ENCODE data around the gene TOB2.

DNA sequence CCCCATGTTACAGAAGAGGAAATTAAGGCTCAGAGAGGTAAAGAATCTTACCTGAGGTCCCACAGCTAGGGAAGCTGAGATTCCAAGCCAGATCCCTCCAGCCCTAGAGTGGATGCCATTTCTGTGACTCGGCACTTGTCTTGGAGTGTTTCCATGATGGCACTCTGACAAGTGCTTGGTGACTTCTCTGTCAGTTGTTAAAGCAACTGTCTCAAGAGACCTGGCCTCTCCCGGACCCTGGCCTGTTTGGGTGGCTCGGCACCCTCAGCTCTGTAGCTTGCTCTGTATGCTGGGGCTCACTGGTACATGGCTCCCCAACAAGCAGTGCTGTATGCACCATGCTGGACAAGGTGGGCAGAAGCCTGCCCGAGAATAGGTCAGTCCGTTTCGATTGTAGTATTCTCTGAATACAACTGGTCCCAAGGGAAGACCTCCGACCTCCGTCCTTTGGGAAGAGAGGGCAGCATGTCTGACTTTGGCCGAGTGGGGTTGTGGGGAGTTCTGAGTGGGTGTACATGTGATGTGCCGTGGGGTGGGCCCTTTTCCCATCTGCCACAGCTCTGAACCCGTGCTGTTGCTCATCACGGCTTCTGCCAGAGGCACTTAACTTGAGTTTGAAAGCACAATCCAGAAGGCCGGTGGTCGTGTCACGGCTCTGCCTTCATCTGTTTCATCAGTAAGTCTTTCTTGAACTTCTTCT, 34.7 kb upstream of the TOB2 start:
- TF ChIP-seq EZH2phosphoT487 (IDR thresholded peaks at IDR 0.05; ENCODE audit: borderline replicate concordance, low read depth) (no peak), YY1 (IDR thresholded peaks at IDR 0.05; ENCODE audit: low read depth) (no peak), POLR2AphosphoS5 (IDR thresholded peaks at IDR 0.05; ENCODE audit: low read depth, low read length) (no peak), RAD21 (IDR thresholded peaks at IDR 0.05; ENCODE audit: low read length) (no peak), FOXJ3 (CRISPR knock-in tag; IDR thresholded peaks at IDR 0.05) (no peak), NRF1 (IDR thresholded peaks at IDR 0.05; ENCODE audit: low read depth, low read length) (no peak)
- TF ChIP-seq, protein P1, sequence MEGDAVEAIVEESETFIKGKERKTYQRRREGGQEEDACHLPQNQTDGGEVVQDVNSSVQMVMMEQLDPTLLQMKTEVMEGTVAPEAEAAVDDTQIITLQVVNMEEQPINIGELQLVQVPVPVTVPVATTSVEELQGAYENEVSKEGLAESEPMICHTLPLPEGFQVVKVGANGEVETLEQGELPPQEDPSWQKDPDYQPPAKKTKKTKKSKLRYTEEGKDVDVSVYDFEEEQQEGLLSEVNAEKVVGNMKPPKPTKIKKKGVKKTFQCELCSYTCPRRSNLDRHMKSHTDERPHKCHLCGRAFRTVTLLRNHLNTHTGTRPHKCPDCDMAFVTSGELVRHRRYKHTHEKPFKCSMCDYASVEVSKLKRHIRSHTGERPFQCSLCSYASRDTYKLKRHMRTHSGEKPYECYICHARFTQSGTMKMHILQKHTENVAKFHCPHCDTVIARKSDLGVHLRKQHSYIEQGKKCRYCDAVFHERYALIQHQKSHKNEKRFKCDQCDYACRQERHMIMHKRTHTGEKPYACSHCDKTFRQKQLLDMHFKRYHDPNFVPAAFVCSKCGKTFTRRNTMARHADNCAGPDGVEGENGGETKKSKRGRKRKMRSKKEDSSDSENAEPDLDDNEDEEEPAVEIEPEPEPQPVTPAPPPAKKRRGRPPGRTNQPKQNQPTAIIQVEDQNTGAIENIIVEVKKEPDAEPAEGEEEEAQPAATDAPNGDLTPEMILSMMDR (IDR thresholded peaks at IDR 0.05) = no peak
- TF ChIP-seq, protein P2, sequence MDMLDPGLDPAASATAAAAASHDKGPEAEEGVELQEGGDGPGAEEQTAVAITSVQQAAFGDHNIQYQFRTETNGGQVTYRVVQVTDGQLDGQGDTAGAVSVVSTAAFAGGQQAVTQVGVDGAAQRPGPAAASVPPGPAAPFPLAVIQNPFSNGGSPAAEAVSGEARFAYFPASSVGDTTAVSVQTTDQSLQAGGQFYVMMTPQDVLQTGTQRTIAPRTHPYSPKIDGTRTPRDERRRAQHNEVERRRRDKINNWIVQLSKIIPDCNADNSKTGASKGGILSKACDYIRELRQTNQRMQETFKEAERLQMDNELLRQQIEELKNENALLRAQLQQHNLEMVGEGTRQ (IDR thresholded peaks at IDR 0.05; ENCODE audit: borderline replicate concordance, low read depth, low read length) = no peak
- TF ChIP-seq, protein P3, sequence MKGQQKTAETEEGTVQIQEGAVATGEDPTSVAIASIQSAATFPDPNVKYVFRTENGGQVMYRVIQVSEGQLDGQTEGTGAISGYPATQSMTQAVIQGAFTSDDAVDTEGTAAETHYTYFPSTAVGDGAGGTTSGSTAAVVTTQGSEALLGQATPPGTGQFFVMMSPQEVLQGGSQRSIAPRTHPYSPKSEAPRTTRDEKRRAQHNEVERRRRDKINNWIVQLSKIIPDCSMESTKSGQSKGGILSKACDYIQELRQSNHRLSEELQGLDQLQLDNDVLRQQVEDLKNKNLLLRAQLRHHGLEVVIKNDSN (IDR thresholded peaks at IDR 0.05; ENCODE audit: borderline replicate concordance, low read depth) = no peak
